ENCODE measurements around the gene TLE6. TPM values are rescaled to one million over a fixed set of nuclear protein-coding genes. Genes with fewer than 3 reads are reported as not detected.

The TLE6 gene
- total and polyA plus RNA-seq, 2 of the 13 experiments (the other 11 are each of a cell fraction or from before 2014, with no cell fraction given) = 0.24 to 5.5 TPM

DNA sequence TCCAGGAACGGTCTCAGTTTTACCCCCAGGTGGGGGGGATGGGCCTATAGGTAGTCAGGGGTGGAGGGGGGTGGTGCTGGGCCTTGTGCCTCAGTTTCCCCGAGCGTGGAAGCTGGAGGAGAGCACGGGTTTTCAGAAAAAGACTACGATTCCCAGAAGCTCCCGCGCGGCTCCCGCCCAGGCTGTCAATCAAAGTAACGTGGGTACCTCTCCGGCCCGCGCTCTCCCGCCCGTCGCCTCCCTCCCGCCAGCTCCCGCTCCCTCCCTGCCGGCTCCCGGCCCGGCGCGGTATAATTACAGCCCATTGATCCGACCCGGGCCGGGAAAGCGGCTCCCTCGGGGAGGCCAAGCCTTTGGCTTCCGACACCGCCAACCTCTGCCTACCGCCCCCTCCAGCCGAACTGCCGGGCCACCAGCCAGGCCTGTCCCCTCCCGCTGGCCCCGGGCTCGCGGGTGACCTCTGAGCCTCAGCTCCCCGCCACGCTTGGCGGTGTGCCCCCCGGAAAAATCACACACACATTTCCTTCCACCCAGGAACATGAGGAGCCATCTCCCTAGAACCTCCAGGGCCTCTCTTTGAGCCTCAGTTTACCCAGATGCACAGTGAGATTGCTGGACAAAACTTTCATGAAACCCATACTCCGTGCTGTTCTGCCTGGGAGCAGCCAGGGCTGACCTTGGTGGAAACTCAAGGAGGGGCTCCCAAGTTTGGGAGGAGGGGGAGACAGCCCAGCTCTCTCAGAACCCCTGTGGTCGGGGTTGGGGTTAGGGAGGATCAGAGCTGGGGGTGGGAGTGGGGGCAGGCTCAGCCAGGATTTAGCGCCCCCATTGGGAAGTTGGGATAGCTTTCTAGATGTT lies 59.0 kb downstream of the TLE6 start (continued):
- TF ChIP-seq ZNF232 (CRISPR knock-in tag; IDR thresholded peaks at IDR 0.05; ENCODE audit: borderline replicate concordance) = no peak
- TF ChIP-seq BRD4 (CRISPR knock-in tag; IDR thresholded peaks at IDR 0.05) = no peak
- TF ChIP-seq, protein P1, sequence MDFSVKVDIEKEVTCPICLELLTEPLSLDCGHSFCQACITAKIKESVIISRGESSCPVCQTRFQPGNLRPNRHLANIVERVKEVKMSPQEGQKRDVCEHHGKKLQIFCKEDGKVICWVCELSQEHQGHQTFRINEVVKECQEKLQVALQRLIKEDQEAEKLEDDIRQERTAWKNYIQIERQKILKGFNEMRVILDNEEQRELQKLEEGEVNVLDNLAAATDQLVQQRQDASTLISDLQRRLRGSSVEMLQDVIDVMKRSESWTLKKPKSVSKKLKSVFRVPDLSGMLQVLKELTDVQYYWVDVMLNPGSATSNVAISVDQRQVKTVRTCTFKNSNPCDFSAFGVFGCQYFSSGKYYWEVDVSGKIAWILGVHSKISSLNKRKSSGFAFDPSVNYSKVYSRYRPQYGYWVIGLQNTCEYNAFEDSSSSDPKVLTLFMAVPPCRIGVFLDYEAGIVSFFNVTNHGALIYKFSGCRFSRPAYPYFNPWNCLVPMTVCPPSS (IDR thresholded peaks at IDR 0.05) = no peak
- no peak; the same call in 1 of the 2 replicates for TF ChIP-seq ZNF343 (CRISPR knock-in tag; IDR thresholded peaks at IDR 0.05)
- TF ChIP-seq NONO (IDR thresholded peaks at IDR 0.05) = no peak
- TF ChIP-seq NONO (CRISPR knock-in tag; conservative IDR thresholded peaks at IDR 0.05) = peak; percentile 75
- TF ChIP-seq, protein P2, sequence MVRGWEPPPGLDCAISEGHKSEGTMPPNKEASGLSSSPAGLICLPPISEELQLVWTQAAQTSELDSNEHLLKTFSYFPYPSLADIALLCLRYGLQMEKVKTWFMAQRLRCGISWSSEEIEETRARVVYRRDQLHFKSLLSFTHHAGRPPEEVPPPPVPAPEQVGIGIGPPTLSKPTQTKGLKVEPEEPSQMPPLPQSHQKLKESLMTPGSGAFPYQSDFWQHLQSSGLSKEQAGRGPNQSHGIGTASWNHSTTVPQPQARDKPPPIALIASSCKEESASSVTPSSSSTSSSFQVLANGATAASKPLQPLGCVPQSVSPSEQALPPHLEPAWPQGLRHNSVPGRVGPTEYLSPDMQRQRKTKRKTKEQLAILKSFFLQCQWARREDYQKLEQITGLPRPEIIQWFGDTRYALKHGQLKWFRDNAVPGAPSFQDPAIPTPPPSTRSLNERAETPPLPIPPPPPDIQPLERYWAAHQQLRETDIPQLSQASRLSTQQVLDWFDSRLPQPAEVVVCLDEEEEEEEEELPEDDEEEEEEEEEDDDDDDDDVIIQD (CRISPR knock-in tag; IDR thresholded peaks at IDR 0.05; ENCODE audit: low read depth) = no peak
- TF ChIP-seq, protein P3, sequence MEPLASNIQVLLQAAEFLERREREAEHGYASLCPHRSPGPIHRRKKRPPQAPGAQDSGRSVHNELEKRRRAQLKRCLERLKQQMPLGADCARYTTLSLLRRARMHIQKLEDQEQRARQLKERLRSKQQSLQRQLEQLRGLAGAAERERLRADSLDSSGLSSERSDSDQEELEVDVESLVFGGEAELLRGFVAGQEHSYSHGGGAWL (CRISPR knock-in tag; IDR thresholded peaks at IDR 0.05) = peak; percentile 57; the same call in 1 of the 2 replicates
- peak; percentile 82 for TF ChIP-seq GABPB1 (CRISPR knock-in tag; IDR thresholded peaks at IDR 0.05)
- TF ChIP-seq RCOR2 (CRISPR knock-in tag; IDR thresholded peaks at IDR 0.05) = peak; percentile 46; the same call in 1 of the 2 replicates
- peak; percentile 62 for TF ChIP-seq AGO1 (IDR thresholded peaks at IDR 0.05; ENCODE audit: low read depth, low read length, poor library complexity, severe bottlenecking)
- TF ChIP-seq, protein P4, sequence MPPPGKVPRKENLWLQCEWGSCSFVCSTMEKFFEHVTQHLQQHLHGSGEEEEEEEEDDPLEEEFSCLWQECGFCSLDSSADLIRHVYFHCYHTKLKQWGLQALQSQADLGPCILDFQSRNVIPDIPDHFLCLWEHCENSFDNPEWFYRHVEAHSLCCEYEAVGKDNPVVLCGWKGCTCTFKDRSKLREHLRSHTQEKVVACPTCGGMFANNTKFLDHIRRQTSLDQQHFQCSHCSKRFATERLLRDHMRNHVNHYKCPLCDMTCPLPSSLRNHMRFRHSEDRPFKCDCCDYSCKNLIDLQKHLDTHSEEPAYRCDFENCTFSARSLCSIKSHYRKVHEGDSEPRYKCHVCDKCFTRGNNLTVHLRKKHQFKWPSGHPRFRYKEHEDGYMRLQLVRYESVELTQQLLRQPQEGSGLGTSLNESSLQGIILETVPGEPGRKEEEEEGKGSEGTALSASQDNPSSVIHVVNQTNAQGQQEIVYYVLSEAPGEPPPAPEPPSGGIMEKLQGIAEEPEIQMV (CRISPR knock-in tag; IDR thresholded peaks at IDR 0.05; ENCODE audit: low read depth) = no peak
- no peak for TF ChIP-seq NCOA1 (CRISPR knock-in tag; IDR thresholded peaks at IDR 0.05)
- TF ChIP-seq AHR (CRISPR knock-in tag; IDR thresholded peaks at IDR 0.05) = no peak; the same call in none of the 2 replicates
- TF ChIP-seq ZNF782 (CRISPR knock-in tag; IDR thresholded peaks at IDR 0.05; ENCODE audit: borderline replicate concordance) = no peak; the same call in 1 of the 2 replicates
- no peak for TF ChIP-seq ZNF709 (CRISPR knock-in tag; IDR thresholded peaks at IDR 0.05)
- TF ChIP-seq, protein P5, sequence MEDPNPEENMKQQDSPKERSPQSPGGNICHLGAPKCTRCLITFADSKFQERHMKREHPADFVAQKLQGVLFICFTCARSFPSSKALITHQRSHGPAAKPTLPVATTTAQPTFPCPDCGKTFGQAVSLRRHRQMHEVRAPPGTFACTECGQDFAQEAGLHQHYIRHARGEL (CRISPR knock-in tag; IDR thresholded peaks at IDR 0.05) = no peak
- TF ChIP-seq, protein P6, sequence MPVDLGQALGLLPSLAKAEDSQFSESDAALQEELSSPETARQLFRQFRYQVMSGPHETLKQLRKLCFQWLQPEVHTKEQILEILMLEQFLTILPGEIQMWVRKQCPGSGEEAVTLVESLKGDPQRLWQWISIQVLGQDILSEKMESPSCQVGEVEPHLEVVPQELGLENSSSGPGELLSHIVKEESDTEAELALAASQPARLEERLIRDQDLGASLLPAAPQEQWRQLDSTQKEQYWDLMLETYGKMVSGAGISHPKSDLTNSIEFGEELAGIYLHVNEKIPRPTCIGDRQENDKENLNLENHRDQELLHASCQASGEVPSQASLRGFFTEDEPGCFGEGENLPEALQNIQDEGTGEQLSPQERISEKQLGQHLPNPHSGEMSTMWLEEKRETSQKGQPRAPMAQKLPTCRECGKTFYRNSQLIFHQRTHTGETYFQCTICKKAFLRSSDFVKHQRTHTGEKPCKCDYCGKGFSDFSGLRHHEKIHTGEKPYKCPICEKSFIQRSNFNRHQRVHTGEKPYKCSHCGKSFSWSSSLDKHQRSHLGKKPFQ (CRISPR knock-in tag; IDR thresholded peaks at IDR 0.05; ENCODE audit: insufficient replicate concordance) = no peak
- no peak for TF ChIP-seq ZNF180 (CRISPR knock-in tag; IDR thresholded peaks at IDR 0.05; ENCODE audit: borderline replicate concordance, low read depth)
- TF ChIP-seq ETV6 (CRISPR knock-in tag; conservative IDR thresholded peaks at IDR 0.05) = peak; percentile 76; the same call in 1 of the 2 replicates
- TF ChIP-seq HNRNPH1 (optimal IDR thresholded peaks at IDR 0.05; ENCODE audit: low read depth, low read length) = no peak
- no peak for TF ChIP-seq FOXK1 (CRISPR knock-in tag; IDR thresholded peaks at IDR 0.05; ENCODE audit: borderline replicate concordance, low read depth)
- TF ChIP-seq EEA1 (CRISPR knock-in tag; IDR thresholded peaks at IDR 0.05; ENCODE audit: borderline replicate concordance) = no peak

All from HepG2 (cell line).